Subcutaneous abdominal adipose tissue (tissue), 5 donors: ENCODE results near the gene SRPRB.

Experiments
- H3K27ac ChIP-seq: one replicate; pipeline ENCODE4 v1.7.0; 2013; ENCODE audit warnings: low read depth, mild to moderate bottlenecking, inconsistent platforms, low read length, moderate library complexity
- H3K27me3 ChIP-seq, 5 donors: one replicate each; pipeline ENCODE4 v1.7.0; 2013; ENCODE audit warnings: low read length in 5 of 5, inconsistent platforms in 1 of 5; ENCODE audit not compliant: control insufficient read depth in 5 of 5, insufficient read depth in 4 of 5
- H3K36me3 ChIP-seq, 5 donors: one replicate each; pipeline ENCODE4 v1.7.0; 2013; ENCODE audit warnings: low read length in 5 of 5; ENCODE audit not compliant: control insufficient read depth in 5 of 5, insufficient read depth in 5 of 5
- H3K4me1 ChIP-seq, 5 donors: one replicate each; pipeline ENCODE4 v1.7.0; 2013; ENCODE audit warnings: low read length in 5 of 5, mild to moderate bottlenecking in 3 of 5, moderate library complexity in 1 of 5; ENCODE audit not compliant: control insufficient read depth in 5 of 5, insufficient read depth in 5 of 5
- H3K4me3 ChIP-seq, 5 donors: one replicate each; pipeline ENCODE4 v1.7.0; 2013; ENCODE audit warnings: low read length in 5 of 5, low read depth in 1 of 5
- H3K9ac ChIP-seq, 5 donors: one replicate each; pipeline ENCODE4 v1.7.0; 2013; ENCODE audit warnings: low read length in 5 of 5, mild to moderate bottlenecking in 4 of 5, moderate library complexity in 3 of 5
- H3K9me3 ChIP-seq, 5 donors: one replicate each; pipeline ENCODE4 v1.7.0; 2013; ENCODE audit warnings: low read length in 5 of 5; ENCODE audit not compliant: control insufficient read depth in 5 of 5
- donor health status: healthy.
- donor health status: healthy.
- donor health status: healthy.
- donor health status: healthy.
- donor health status: healthy.

Gene SRPRB

DNA sequence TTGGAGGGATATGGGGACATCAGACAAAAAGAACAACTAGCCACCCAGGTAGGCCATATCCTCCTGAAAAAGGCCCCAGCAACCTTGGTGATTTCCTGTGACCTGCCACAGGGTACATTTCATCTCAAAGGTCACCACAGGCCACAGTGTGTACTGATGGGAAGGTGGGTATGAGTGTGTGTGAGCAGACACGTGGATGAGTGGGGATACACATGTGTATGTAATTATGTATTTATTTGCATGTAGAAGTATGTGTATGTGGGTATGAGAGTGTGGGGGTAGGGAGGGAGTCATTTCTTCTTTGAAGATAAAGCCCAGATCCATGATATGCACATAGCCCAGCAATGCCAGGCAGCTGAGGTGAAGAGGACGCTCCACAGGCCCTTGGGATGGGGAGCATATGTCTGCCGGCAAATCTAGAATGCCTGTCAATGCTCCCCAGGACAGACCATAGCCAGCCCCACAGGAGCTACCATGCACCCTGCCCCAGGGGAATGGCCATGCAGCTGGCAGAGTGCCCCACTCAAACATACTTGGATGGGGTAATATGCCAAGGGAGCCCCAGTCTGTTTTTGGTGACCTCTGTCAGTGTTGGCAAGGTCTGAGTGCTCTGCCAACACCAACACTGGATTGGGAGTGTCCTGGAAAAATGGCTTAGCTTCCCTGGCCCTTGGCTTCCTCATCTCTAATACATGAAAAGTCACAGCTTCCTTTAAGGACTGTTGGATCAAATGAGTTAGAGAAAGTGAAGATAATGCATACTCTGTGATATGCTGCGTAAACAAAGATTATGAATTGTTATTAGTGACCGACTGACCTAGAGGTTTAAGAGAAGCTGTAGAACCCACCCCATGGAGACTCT, 47.7 kb downstream of the SRPRB start:
- H3K9me3 ChIP-seq: no peaks in the 10 kb centered on the region
- no peak overlapping the region for H3K27ac ChIP-seq
- H3K27me3 ChIP-seq: no peaks in the 10 kb centered on the region
- H3K9ac ChIP-seq: no peak overlapping the region
- peaks cover 0 to 33% (median 26%) of the 10 kb centered on the region in 5 donors for H3K4me1 ChIP-seq
- no peaks in the 10 kb centered on the region for H3K36me3 ChIP-seq
- no peak overlapping the region for H3K4me3 ChIP-seq

DNA sequence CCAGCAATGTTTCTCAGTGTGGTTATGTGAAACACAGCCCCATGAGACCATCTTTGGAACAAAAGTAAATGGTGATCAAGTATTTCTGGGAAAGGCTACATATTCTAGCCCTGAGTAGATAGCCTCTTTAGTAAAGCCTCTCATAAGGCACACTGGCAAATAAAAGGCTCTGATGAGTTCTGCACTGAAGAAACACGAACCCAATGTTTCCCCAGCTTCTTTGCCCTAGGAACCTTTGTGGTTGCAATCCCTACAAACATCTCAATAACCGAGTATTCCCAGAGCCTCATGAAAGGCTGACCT, 48.3 kb downstream of the SRPRB start:
- Histone ChIP-seq H3K36me3 (no peaks in the 10 kb centered on the region), H3K27ac (no peak overlapping the region), H3K9me3 (no peaks in the 10 kb centered on the region), H3K27me3 (no peaks in the 10 kb centered on the region), H3K4me1 (peaks cover 0 to 33% (median 26%) of the 10 kb centered on the region in 5 donors), H3K9ac (no peak overlapping the region), H3K4me3 (no peak overlapping the region)

DNA sequence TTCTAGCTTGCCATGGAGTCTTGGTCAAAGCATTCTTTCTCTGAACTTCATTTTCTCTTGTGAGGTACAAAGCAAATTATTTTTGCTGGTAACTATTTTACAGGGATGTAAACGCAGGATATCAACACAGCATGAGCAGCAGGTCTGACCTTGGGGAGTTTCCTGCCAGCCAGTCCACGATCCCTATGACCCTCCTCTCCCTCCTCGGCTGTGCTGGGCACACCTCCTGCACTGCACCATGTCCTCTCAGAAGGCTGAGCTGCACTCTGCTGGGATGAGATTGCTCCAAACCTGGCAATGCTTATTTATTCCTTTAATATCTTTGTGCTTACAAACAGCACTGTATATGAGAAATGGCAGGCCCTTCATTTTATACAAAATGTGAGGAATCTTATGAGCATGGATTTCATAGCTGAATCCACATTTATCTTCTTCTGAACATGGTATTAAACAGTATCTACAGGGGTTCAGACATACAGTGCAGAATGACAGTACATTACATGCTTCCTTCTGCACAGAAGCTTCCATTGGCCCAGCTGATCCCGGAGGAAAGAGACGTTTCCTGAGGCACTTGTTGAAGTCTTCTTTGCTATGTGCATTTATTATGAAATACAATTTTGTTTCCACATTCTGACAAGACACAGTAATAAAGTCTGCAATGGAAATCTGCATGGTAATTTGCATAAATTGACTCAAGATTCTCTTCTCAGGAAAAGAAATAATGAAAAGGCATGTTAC, 48.8 kb downstream of the SRPRB start:
- no peak overlapping the region for H3K27ac ChIP-seq
- peaks cover 0 to 33% (median 26%) of the 10 kb centered on the region in 5 donors for H3K4me1 ChIP-seq
- H3K4me3 ChIP-seq: no peak overlapping the region
- H3K9ac ChIP-seq: no peak overlapping the region
- H3K36me3 ChIP-seq: no peaks in the 10 kb centered on the region
- no peaks in the 10 kb centered on the region for H3K9me3 ChIP-seq
- H3K27me3 ChIP-seq: no peaks in the 10 kb centered on the region

DNA sequence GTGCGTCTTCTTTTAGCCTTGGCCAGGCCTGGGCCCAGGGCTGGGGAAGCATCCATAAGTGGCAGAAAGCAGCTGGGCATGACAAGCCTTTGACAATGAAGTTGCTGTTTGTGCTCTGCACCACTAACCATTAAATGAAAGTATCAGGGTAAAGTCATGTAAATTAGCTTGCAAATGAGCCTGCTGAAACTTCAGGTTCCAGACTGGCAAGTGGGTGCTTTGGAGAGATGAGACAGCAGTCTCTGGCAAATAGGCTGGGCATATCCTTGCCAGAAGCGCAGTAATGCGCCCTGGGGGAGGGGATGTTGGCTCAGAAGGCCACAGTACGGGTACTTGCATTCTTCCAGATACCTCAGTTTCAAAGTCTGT, 49.4 kb downstream of the SRPRB start:
- Histone ChIP-seq H3K36me3 (no peaks in the 10 kb centered on the region), H3K27ac (no peak overlapping the region), H3K4me1 (peaks cover 0 to 33% (median 26%) of the 10 kb centered on the region in 5 donors), H3K9ac (no peak overlapping the region), H3K4me3 (no peak overlapping the region), H3K9me3 (no peaks in the 10 kb centered on the region), H3K27me3 (no peaks in the 10 kb centered on the region)

DNA sequence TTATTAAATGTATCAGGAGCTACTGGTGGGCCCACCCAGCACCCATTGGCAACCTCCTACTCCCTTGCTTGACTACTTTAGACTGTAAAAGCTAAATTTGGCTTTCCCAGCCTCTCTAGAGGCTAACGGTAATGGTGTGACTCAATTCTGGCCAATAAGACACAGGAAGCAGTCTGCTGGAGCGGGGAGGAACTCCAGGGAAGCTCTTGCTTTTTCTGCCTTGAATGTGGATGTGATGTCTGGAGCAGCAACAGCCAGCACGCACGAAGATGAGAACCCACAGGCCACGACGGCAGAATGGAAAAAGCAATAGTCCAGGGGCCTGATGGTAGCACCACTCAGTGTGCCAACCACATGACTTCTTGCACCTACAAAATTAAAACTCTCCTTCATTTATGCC, 50.2 kb downstream of the SRPRB start:
- Histone ChIP-seq H3K36me3 (no peaks in the 10 kb centered on the region), H3K27me3 (no peaks in the 10 kb centered on the region), H3K9ac (no peak overlapping the region), H3K27ac (no peak overlapping the region), H3K9me3 (no peaks in the 10 kb centered on the region), H3K4me1 (peaks cover 2 to 33% (median 26%) of the 10 kb centered on the region in 5 donors), H3K4me3 (no peak overlapping the region)

DNA sequence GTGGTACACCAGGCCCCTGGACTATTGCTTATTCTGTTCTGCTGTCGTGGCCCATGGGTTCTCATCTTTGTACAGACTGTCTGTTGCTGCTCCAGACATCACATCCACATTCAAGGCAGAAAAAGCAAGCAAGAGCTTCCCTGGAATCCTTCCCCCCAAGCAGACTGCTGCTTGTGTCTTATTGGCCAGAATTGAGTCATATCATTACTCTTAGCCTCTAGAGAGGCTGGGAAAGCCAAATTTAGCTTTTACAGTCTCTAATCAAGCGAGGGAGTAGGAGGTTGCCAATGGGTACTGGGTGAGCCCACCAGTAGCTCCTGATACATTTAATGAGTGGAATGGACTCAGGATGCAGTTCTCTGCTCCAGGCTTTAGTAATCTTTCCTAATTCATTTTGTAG, 50.7 kb downstream of the SRPRB start:
- no peaks in the 10 kb centered on the region for H3K9me3 ChIP-seq
- no peak overlapping the region for H3K27ac ChIP-seq
- H3K27me3 ChIP-seq: no peaks in the 10 kb centered on the region
- H3K36me3 ChIP-seq: no peaks in the 10 kb centered on the region
- no peak overlapping the region for H3K9ac ChIP-seq
- H3K4me1 ChIP-seq: peaks cover 2 to 33% (median 26%) of the 10 kb centered on the region in 5 donors
- H3K4me3 ChIP-seq: no peak overlapping the region

DNA sequence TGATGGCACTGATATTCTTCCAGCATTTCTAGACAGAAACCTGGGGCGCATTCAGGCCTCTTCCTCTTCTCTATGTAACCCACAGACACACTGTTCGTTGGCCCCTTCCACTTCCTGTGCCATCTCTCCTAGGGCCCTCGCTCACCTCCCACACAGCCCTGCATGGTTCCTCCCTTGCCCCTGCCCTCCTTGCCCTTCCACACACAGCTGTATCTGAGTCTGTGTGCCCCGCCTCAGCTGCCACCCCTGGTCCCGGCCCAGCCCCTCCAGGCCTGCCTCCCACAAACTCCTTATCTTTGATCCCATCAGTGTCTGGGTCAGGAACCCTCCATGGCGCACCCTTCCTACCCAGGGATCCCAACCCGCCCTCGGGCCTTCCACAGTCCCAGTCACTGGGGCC, 52.2 kb downstream of the SRPRB start:
- no peaks in the 10 kb centered on the region for H3K9me3 ChIP-seq
- peaks cover 2 to 33% (median 26%) of the 10 kb centered on the region in 5 donors for H3K4me1 ChIP-seq
- H3K36me3 ChIP-seq: peaks cover 0 to 5% (median 0%) of the 10 kb centered on the region in 5 donors
- H3K9ac ChIP-seq: no peak overlapping the region
- no peak overlapping the region for H3K27ac ChIP-seq
- H3K27me3 ChIP-seq: no peaks in the 10 kb centered on the region
- no peak overlapping the region for H3K4me3 ChIP-seq

DNA sequence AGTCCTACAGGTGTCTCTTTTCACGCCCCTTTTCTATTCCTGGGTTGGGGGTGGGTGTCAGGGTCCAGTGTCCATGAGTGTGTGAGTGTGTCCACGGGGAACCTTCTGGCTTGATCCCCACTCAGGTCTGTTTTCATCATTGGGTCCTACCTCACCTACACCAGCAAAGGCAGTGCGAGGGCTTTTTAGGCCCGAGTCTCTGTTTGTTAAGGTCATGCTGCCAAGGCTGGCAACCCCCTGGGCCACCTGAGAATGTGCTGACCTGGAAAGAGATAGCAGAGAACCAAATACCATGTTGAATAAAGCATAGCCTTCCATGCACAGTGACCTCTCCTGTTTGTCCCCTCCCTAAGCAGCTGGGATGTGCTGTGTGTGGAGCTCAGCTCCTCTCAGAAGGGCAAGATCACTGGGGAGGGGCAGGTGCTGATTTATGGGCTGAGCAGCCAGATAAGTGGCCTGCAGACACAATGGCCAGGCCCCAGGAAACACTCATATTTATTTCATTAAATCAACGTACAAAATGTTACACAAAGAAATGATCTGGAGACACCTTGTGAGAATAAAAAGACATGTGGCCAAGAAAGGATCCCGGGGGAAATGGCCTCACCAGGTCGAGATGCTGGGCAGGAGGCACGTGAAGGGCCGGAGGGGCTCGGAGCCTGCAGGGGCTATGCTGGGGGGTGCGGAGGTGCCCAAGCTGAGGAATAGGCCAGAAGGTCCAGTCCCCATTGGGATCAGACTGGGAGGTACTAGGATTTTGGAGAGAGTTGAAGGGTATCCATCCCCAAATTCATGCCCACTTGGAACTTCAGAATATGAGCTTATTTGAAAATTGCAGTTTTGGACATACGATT, 54.0 kb downstream of the SRPRB start:
- H3K9ac ChIP-seq: no peak overlapping the region
- no peaks in the 10 kb centered on the region for H3K27me3 ChIP-seq
- no peak overlapping the region for H3K4me3 ChIP-seq
- no peaks in the 10 kb centered on the region for H3K9me3 ChIP-seq
- no peak overlapping the region for H3K27ac ChIP-seq
- H3K36me3 ChIP-seq: peaks cover 0 to 5% (median 0%) of the 10 kb centered on the region in 5 donors
- H3K4me1 ChIP-seq: peaks cover 2 to 16% (median 11%) of the 10 kb centered on the region in 5 donors

DNA sequence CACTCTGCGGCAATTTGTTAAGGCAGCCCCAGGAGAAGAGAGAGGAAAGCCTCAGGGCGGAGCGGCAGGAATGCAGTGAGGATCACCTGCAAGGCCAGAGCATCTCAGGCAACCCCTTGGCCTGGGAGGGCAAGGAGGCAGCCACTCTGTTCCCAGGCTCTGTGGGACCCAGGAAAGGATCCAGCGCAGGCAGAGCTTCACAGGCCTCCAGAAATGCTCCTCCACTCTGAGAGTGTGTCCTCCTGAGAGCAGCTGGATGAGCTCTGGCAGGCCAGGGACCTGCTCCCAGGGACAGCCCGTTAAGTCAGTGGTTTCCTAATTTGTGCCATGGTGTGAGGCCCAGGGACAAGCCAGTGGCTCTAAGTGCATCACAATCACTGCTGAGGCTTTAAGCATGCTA, 54.9 kb downstream of the SRPRB start:
- no peak overlapping the region for H3K27ac ChIP-seq
- no peak overlapping the region for H3K9ac ChIP-seq
- H3K27me3 ChIP-seq: no peaks in the 10 kb centered on the region
- H3K4me1 ChIP-seq: peaks cover 0 to 13% (median 7%) of the 10 kb centered on the region in 5 donors
- peaks cover 0 to 5% (median 0%) of the 10 kb centered on the region in 5 donors for H3K36me3 ChIP-seq
- no peaks in the 10 kb centered on the region for H3K9me3 ChIP-seq
- H3K4me3 ChIP-seq: no peak overlapping the region
